HCT116 (cell line): Measurements from ENCODE around the gene DENND10. TPM values are rescaled to one million over a fixed set of nuclear protein-coding genes. Genes with fewer than 3 reads are reported as not detected.

ENCODE experiments used
- ATAC-seq: fragments of 200-7000 bp; cut with Tn5 transposase; 2 replicates; pipeline ENCODE4 v1.9.1; 2020; ENCODE audit warnings: mild to moderate bottlenecking, moderate library complexity
- BruUV-seq: library from RNA; stranded (reverse); fragments of 400-500 nt; replicated peaks from 2 replicates; lab custom pipeline; 2021; lab: Mats Ljungman, UMichigan
- CTCF ChIA-PET: fragments of 300-600 bp; sonication (Branson Sonifier 250); formaldehyde crosslinking; loops from one replicate; lab custom pipeline; 2021; ENCODE audit warnings: antibody characterized with exemption; lab: Charles Lee
- POLR2A ChIA-PET: fragments of 300-600, 350-600 bp; sonication (Branson Sonifier 250); formaldehyde crosslinking; loops from one replicate; lab custom pipeline; 2021; ENCODE audit warnings: antibody characterized with exemption; lab: Charles Lee
- RAD21 ChIA-PET, 2 experiments: fragments of 300-600 bp; sonication (Branson Sonifier 250); formaldehyde crosslinking; loops; one replicate each; lab custom pipeline; 2023; ENCODE audit warnings: low total read pairs in 2 of 2; ENCODE audit not compliant: uncharacterized antibody in 2 of 2, unreplicated experiment in 2 of 2, low non-redundant PET in 1 of 2; lab: Charles Lee
- DNase-seq: peaks from one replicate; pipeline ENCODE4 v3.0.0-alpha.2; 2010; ENCODE audit warnings: low read depth, low spot score
- H2AFZ ChIP-seq: fragments of 200-600 bp; shearing (Covaris generic), sonication (generic); 2 replicates; pipeline ENCODE4 v1.6.1; 2017; ENCODE audit warnings: low read depth, mixed run types, mixed read lengths, antibody characterized with exemption, low read length; ENCODE audit not compliant: poor library complexity, severe bottlenecking
- H3K27ac ChIP-seq: 2 replicates; pipeline ENCODE4 v1.5.1; 2012; ENCODE audit warnings: low read depth, low read length
- H3K27me3 ChIP-seq: fragments of 200-600 bp; sonication (generic); 2 replicates; pipeline ENCODE4 v1.6.1; 2016; ENCODE audit warnings: mixed run types, low read length, mixed read lengths; ENCODE audit not compliant: insufficient read depth
- H3K36me3 ChIP-seq, 2 experiments: fragments of 200-500 bp in 1 of 2; fragments of 200-600 bp in 1 of 2; sonication (Bioruptor generic) in 1 of 2; sonication (generic) in 1 of 2; 2 replicates each; pipeline versions ENCODE4 v1.5.1 to v1.6.1; 2014 to 2016; ENCODE audit warnings: low read length in 2 of 2, inconsistent platforms in 1 of 2, mixed read lengths in 1 of 2, mixed run types in 1 of 2; ENCODE audit not compliant: insufficient read depth in 2 of 2, control insufficient read depth in 1 of 2
- H3K4me1 ChIP-seq, 2 experiments: fragments of 200-600 bp in 1 of 2; sonication (generic) in 1 of 2; 2 replicates each; pipeline versions ENCODE4 v1.5.1 to v1.6.1; 2012 to 2017; ENCODE audit warnings: low read length in 2 of 2, inconsistent platforms in 1 of 2, mild to moderate bottlenecking in 1 of 2, mixed read lengths in 1 of 2, mixed run types in 1 of 2, moderate library complexity in 1 of 2; ENCODE audit not compliant: insufficient read depth in 2 of 2, control insufficient read depth in 1 of 2
- H3K4me2 ChIP-seq: fragments of 200-600 bp; sonication (generic); 2 replicates; pipeline ENCODE4 v1.6.1; 2017; ENCODE audit warnings: mixed run types, low read length, mixed read lengths
- H3K4me3 ChIP-seq, 2 experiments: fragments of 200-600 bp in 1 of 2; sonication (generic) in 1 of 2; replicated peaks in 1 of 2; 2 replicates each; pipeline ENCODE4 v1.5.1; 2011 to 2016; ENCODE audit warnings: low read length in 2 of 2, control low read depth in 1 of 2, low read depth in 1 of 2, mild to moderate bottlenecking in 1 of 2, mixed read lengths in 1 of 2, mixed run types in 1 of 2
- H3K79me2 ChIP-seq: fragments of 200-600 bp; sonication (generic); 2 replicates; pipeline ENCODE4 v1.6.1; 2017; ENCODE audit warnings: mild to moderate bottlenecking, mixed run types, low read length, moderate library complexity, mixed read lengths; ENCODE audit not compliant: insufficient read depth
- H3K9ac ChIP-seq: fragments of 200-600 bp; sonication (generic); 2 replicates; pipeline ENCODE4 v1.6.1; 2016; ENCODE audit warnings: low read length, mixed read lengths
- H3K9me2 ChIP-seq: fragments of 200-600 bp; sonication (generic), shearing (Covaris generic); 2 replicates; pipeline ENCODE4 v1.6.1; 2017; ENCODE audit warnings: mixed run types, mild to moderate bottlenecking, moderate library complexity; ENCODE audit not compliant: insufficient read depth
- H3K9me3 ChIP-seq, 2 experiments: fragments of 200-500 bp in 1 of 2; fragments of 200-600 bp in 1 of 2; sonication (Bioruptor generic) in 1 of 2; sonication (generic) in 1 of 2; 2 replicates each; pipeline ENCODE4 v1.6.1; 2014 to 2017; ENCODE audit warnings: low read length in 2 of 2, mixed read lengths in 2 of 2, inconsistent platforms in 1 of 2, low read depth in 1 of 2, mild to moderate bottlenecking in 1 of 2, mixed run types in 1 of 2, moderate library complexity in 1 of 2; ENCODE audit not compliant: control insufficient read depth in 1 of 2, insufficient read depth in 1 of 2
- H4K20me1 ChIP-seq: fragments of 200-600 bp; sonication (generic), shearing (Covaris generic); 2 replicates; pipeline ENCODE4 v1.6.1; 2017; ENCODE audit warnings: mixed run types, mild to moderate bottlenecking, moderate library complexity; ENCODE audit not compliant: insufficient read depth
- CBX3 ChIP-seq: IDR thresholded peaks from 2 replicates; pipeline ENCODE4 v1.6.1; 2012; ENCODE audit warnings: low read depth
- CTCF ChIP-seq, 3 experiments: fragments of 200-600 bp in 1 of 3; sonication (generic) in 1 of 3; IDR thresholded peaks in 2 of 3; conservative IDR thresholded peaks in 1 of 3; 2 replicates each; pipeline ENCODE4 v1.5.1; 2012 to 2017; ENCODE audit warnings: low read depth in 2 of 3, low read length in 2 of 3, antibody characterized with exemption in 1 of 3, borderline replicate concordance in 1 of 3, control low read depth in 1 of 3, mild to moderate bottlenecking in 1 of 3, mixed read lengths in 1 of 3, mixed run types in 1 of 3, moderate library complexity in 1 of 3; ENCODE audit not compliant: insufficient read depth in 1 of 3
- EGR1 ChIP-seq: IDR thresholded peaks from 2 replicates; pipeline ENCODE4 v1.6.1; 2012; ENCODE audit warnings: low read depth
- ELF1 ChIP-seq: IDR thresholded peaks from 2 replicates; pipeline ENCODE4 v1.6.1; 2012; ENCODE audit warnings: low read depth, borderline replicate concordance
- EZH2phosphoT487 ChIP-seq: fragments of 200-600 bp; IDR thresholded peaks from 2 replicates; pipeline ENCODE4 v1.6.1; 2018; ENCODE audit warnings: antibody characterized with exemption, borderline replicate concordance
- FOSL1 ChIP-seq: IDR thresholded peaks from 2 replicates; pipeline ENCODE4 v1.6.1; 2012; ENCODE audit warnings: low read depth
- MAX ChIP-seq: IDR thresholded peaks from 2 replicates; pipeline ENCODE4 v1.6.1; 2012
- POLR2A ChIP-seq: IDR thresholded peaks from 2 replicates; pipeline ENCODE4 v1.7.0; 2011; ENCODE audit warnings: borderline replicate concordance; ENCODE audit not compliant: insufficient read depth, insufficient read length; ENCODE audit errors: extremely low read depth
- RAD21 ChIP-seq: IDR thresholded peaks from 2 replicates; pipeline ENCODE4 v1.6.1; 2012; ENCODE audit warnings: low read depth, mild to moderate bottlenecking
- SIN3A ChIP-seq: IDR thresholded peaks from 2 replicates; pipeline ENCODE4 v1.6.1; 2012; ENCODE audit warnings: low read depth
- SP1 ChIP-seq: IDR thresholded peaks from 2 replicates; pipeline ENCODE4 v1.6.1; 2012; ENCODE audit warnings: low read depth
- SRF ChIP-seq: IDR thresholded peaks from 2 replicates; pipeline ENCODE4 v1.6.1; 2012; ENCODE audit warnings: low read depth
- YY1 ChIP-seq: IDR thresholded peaks from 2 replicates; pipeline ENCODE4 v1.6.1; 2011; ENCODE audit warnings: low read length, low read depth, moderate library complexity, mild to moderate bottlenecking; ENCODE audit not compliant: insufficient replicate concordance; ENCODE audit errors: extremely low read depth
- ZFX ChIP-seq: fragments of 450-650 bp; IDR thresholded peaks from 2 replicates; pipeline ENCODE4 v1.6.1; 2017
- ZNF274 ChIP-seq: fragments of 200-500 bp; sonication (Bioruptor generic); IDR thresholded peaks from 2 replicates; pipeline ENCODE4 v1.6.1; 2014; ENCODE audit warnings: mild to moderate bottlenecking, low read depth, low read length, inconsistent platforms
- intact Hi-C: fragments of 100-400 bp; cut with micrococcal nuclease; formaldehyde crosslinking; loops from 2 replicates; pipeline ENCODE4 v1.10.0; 2022
- total RNA-seq: library from RNA; stranded (reverse); gene quantifications from one replicate; pipeline ENCODE4 v1.2.1, GENCODE V29; 2021; ENCODE audit not compliant: unreplicated experiment
- TF ChIP-seq, protein P1 (sequence below): IDR thresholded peaks from 2 replicates; pipeline ENCODE4 v1.6.1; 2011; ENCODE audit warnings: mild to moderate bottlenecking, low read length, moderate library complexity; ENCODE audit not compliant: insufficient replicate concordance; ENCODE audit errors: extremely low read depth
- TF ChIP-seq, protein P2 (sequence below): IDR thresholded peaks from 2 replicates; pipeline ENCODE4 v1.6.1; 2012; ENCODE audit warnings: low read depth
- TF ChIP-seq, protein P3 (sequence below): IDR thresholded peaks from 2 replicates; pipeline ENCODE4 v1.6.1; 2012

The DENND10 gene
- total RNA-seq, 1 experiment from 2014 or later: 47.5 TPM

DNA sequence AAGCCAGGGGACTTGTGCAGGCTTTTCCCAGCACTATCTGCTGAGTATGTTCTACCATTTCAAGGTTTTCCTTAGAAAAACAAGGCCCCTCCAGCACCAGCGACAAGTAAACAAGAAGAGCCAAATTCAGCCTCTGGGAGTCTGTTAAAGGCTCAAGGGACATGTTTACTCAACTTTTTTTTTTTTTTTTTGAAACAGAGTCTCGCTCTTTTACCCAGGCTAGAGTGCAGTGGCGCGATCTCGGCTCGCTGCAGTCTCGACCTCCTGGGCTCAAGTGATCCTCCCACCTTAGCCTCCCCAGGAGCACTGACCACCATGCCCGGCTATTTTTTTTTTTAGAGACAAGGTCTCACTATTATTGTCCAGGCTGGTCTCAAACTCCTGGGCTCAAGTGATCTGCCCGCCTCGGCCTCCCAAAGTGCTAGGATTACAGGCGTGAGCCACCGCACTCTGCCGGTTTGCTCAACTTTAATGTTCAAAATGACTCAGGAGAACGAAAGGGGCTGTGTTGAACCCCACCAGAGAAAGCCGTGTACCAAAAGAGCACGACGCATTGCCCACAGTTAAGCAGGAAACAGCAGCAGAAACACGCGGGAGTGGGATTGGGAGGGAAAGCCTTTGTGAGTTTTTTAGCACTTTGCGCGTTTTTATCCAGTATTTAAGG lies 73.9 kb downstream of the DENND10 start:
- no peaks in the 10 kb centered on the region for H3K9me3 ChIP-seq
- H3K36me3 ChIP-seq: peaks cover 15 to 37% of the 10 kb centered on the region in 2 experiments; a peak in 3 of 4 replicates
- H3K79me2 ChIP-seq: peaks cover 50% of the 10 kb centered on the region
- no peak for TF ChIP-seq POLR2A
- no peak for TF ChIP-seq MAX
- TF ChIP-seq SRF: no peak
- TF ChIP-seq, protein P1, sequence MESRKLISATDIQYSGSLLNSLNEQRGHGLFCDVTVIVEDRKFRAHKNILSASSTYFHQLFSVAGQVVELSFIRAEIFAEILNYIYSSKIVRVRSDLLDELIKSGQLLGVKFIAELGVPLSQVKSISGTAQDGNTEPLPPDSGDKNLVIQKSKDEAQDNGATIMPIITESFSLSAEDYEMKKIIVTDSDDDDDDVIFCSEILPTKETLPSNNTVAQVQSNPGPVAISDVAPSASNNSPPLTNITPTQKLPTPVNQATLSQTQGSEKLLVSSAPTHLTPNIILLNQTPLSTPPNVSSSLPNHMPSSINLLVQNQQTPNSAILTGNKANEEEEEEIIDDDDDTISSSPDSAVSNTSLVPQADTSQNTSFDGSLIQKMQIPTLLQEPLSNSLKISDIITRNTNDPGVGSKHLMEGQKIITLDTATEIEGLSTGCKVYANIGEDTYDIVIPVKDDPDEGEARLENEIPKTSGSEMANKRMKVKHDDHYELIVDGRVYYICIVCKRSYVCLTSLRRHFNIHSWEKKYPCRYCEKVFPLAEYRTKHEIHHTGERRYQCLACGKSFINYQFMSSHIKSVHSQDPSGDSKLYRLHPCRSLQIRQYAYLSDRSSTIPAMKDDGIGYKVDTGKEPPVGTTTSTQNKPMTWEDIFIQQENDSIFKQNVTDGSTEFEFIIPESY: no peak
- TF ChIP-seq CBX3: no peak
- TF ChIP-seq FOSL1: no peak
- no peak for TF ChIP-seq EZH2phosphoT487
- no peak for TF ChIP-seq RAD21
- no peak for TF ChIP-seq ZFX
- TF ChIP-seq EGR1: no peak
- TF ChIP-seq SIN3A: no peak
- TF ChIP-seq, protein P2, sequence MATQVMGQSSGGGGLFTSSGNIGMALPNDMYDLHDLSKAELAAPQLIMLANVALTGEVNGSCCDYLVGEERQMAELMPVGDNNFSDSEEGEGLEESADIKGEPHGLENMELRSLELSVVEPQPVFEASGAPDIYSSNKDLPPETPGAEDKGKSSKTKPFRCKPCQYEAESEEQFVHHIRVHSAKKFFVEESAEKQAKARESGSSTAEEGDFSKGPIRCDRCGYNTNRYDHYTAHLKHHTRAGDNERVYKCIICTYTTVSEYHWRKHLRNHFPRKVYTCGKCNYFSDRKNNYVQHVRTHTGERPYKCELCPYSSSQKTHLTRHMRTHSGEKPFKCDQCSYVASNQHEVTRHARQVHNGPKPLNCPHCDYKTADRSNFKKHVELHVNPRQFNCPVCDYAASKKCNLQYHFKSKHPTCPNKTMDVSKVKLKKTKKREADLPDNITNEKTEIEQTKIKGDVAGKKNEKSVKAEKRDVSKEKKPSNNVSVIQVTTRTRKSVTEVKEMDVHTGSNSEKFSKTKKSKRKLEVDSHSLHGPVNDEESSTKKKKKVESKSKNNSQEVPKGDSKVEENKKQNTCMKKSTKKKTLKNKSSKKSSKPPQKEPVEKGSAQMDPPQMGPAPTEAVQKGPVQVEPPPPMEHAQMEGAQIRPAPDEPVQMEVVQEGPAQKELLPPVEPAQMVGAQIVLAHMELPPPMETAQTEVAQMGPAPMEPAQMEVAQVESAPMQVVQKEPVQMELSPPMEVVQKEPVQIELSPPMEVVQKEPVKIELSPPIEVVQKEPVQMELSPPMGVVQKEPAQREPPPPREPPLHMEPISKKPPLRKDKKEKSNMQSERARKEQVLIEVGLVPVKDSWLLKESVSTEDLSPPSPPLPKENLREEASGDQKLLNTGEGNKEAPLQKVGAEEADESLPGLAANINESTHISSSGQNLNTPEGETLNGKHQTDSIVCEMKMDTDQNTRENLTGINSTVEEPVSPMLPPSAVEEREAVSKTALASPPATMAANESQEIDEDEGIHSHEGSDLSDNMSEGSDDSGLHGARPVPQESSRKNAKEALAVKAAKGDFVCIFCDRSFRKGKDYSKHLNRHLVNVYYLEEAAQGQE: no peak
- TF ChIP-seq ELF1: no peak
- TF ChIP-seq, protein P3, sequence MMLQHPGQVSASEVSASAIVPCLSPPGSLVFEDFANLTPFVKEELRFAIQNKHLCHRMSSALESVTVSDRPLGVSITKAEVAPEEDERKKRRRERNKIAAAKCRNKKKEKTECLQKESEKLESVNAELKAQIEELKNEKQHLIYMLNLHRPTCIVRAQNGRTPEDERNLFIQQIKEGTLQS: no peak
- TF ChIP-seq YY1: no peak
- no peak for TF ChIP-seq ZNF274
- no peak for TF ChIP-seq SP1
- TF ChIP-seq CTCF (IDR thresholded peaks at IDR 0.05 in 2 of 3, conservative IDR thresholded peaks at IDR 0.05 in 1 of 3; ENCODE audit: borderline replicate concordance in 1 of 3, insufficient read depth in 1 of 3, low read depth in 2 of 3, low read length in 2 of 3): no peak
- H3K4me3 ChIP-seq: peak overlapping the region; percentile 97 to 100
- H3K4me2 ChIP-seq: peak overlapping the region; percentile 74
- ChIA-PET CTCF (no interaction called here), RAD21 (no interaction called here), POLR2A (no interaction called here)
- BruUV-seq: no TSS peak
- peak overlapping the region; percentile 99 for H3K9ac ChIP-seq
- ATAC-seq: peak; percentile 2; the same call in 1 of the 2 replicates
- H2AFZ ChIP-seq: no peak overlapping the region
- intact Hi-C loops: no loop called here
- no peaks in the 10 kb centered on the region for H3K9me2 ChIP-seq
- no peaks in the 10 kb centered on the region for H3K27me3 ChIP-seq
- peaks cover 8 to 19% of the 10 kb centered on the region in 2 experiments; a peak in 3 of 4 replicates for H3K4me1 ChIP-seq
- no peaks in the 10 kb centered on the region for H4K20me1 ChIP-seq
- H3K27ac ChIP-seq: peak overlapping the region; percentile 81
- DNase-seq: no peak
